HG03103 (cell line): Measurements from ENCODE around the gene HK2.

Experiments
- ATAC-seq: cut with Tn5 transposase; IDR thresholded peaks from one replicate; pipeline ENCODE4 v1.9.1; 2021; ENCODE audit warnings: low read depth; ENCODE audit not compliant: unreplicated experiment

Gene HK2

GRCh38 chr2:74856599-74856998, 22.7 kb downstream of the HK2 start:
- ATAC-seq: no peak

GRCh38 chr2:74857215-74857614, 23.3 kb downstream of the HK2 start:
- no peak for ATAC-seq

DNA sequence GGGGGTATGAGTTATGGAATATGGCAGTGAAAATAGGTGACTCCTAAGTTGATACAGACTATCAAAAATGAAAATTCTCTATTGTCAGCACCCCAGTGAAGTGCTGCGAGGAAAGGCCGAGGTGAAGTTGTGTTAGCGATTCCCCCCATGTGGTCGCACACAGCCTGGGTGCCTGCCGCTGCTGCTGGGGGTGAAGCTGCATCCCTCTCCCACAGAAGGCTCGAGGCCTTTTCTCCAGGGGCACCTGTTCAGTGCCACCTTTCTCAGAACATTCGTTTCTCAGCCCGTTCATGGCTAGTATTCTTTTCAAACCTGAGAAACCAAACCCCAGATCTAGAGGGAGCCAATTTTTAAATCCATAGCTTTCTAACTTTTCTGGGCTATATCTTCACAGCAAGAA, 23.8 kb downstream of the HK2 start:
- no peak for ATAC-seq

GRCh38 chr2:74858281-74858680, 24.4 kb downstream of the HK2 start:
- ATAC-seq: no peak

GRCh38 chr2:74860079-74860478, 26.2 kb downstream of the HK2 start:
- no peak for ATAC-seq

DNA sequence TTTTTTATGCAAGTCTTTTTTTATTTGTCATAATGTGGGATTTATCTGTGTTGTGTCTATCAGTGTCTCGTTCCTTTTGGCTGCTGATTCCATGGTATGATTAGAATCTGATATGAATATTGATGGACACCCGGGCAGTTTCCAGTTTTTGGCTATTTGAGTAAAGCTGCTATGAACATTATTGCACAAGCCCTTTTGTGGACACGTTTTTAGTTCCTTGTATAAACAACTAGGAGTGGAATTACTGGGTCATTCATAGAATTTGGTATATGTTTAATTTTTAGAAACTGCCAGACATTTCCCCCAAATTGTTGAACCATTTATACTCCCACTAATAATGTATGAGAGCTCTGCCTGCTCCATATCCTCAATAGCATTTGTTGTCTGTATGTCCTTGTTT, 26.6 kb downstream of the HK2 start:
- ATAC-seq: no peak

GRCh38 chr2:74861531-74861930, 27.6 kb downstream of the HK2 start:
- no peak for ATAC-seq

DNA sequence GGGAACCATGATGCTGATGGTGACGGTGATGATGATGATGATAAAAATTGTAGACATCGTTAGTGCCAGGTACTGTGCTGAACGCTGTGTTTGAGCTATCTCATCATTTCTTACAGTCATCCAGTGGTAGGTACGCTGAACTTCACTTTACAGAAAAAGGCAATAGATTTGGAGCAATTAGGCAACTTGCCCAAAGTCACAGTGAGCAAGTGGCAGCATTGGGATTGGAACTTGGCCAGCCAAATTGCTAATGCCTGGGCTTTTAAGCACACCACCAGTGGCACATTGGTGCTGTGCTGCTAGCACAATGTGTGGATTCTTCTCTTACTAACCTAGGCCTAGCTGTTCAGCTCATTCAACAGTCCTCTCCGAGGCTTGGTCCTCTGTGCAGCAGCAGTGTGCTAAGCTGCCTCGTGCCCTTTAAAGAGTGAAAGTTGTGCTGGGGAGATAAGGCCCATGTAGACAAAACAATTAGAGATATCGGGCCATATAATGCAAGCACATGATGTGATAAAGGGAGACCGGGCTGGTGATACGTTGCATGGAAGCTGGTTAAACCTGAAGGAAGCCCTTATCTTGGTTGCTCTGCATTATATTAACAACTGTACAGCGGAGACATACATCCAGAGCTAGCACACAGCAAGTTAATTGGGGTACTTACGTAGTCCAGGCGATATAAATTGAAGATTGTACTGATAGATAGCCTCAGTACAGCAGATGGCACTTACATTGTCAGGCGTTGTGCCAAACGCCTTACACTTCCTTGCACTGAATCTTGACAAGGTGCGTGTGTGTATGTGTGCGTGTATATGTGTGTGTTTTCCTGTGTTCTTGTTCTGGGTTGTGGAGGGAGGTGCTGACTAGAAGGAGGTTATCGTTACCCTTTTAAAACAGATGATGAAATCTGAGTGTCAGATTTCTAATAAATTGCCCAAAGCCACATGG, 28.4 kb downstream of the HK2 start:
- ATAC-seq: no peak

DNA sequence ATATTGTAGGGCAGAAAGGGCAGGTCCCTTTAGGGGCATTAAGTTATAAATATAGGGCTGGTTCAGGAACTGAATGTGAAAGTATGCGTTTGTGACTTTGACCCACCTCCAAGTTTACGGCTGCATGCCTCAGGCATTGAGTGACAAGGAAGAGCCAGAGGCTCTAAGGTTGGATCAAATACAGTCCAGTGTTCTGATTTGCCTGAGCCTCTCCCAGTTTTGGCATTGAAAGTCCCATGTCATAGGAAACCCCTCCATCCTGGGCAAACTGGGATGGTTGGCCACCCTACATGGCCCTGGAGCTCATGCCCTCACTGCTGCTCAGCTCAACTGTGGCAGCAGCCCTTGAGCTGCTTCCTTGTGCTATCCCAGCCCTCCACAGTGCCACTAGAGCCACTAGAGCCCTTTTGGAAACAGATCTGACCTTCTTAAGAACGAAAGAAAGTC, 29.9 kb downstream of the HK2 start:
- ATAC-seq: no peak

- ATAC-seq: no peak
Observed at GRCh38 chr2:74864728-74865722, 31.1 kb downstream of the HK2 start.

DNA sequence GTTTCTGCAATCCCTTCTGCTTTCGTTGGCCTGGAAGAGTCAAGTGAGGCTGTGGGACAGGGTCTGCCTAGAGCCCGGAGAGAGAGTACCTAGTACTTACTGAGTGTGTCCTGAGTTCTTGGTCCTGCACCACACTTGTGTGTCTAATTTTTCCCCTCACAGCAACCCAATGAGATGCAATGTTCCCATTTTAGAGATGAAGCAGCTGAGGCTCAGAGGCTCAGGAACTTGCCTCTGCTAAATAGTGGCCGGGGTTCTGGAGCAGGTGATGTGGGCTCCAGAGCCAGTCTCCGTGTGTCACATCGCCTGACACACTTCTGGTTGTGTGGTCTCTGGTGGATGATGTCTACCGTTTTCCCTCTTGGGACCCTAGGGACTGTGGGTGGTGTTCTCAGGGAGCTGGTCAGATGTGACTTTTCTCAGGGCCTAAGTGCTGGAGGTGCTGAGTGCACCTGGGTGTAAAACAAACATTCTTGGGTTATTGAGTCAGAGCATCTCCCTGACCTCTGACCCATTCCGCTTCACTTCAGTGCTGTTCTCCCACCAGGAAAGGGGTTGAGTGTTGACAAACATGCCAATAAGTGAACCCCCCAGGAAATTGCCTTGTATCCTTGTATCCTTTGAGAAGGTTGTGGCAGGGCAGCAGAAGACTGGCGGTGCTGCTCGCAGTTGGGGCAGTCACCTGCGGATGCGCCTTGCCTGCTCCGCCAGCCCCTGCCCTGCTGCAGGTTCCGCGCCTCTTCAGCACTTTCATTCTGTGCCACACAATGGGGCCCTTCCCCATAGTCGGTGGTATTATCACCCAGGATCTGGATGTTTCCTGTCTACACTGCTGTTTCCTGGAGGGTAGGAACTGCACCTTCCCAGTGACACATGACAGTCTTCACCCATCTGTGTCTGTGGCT, 32.1 kb downstream of the HK2 start:
- no peak for ATAC-seq

DNA sequence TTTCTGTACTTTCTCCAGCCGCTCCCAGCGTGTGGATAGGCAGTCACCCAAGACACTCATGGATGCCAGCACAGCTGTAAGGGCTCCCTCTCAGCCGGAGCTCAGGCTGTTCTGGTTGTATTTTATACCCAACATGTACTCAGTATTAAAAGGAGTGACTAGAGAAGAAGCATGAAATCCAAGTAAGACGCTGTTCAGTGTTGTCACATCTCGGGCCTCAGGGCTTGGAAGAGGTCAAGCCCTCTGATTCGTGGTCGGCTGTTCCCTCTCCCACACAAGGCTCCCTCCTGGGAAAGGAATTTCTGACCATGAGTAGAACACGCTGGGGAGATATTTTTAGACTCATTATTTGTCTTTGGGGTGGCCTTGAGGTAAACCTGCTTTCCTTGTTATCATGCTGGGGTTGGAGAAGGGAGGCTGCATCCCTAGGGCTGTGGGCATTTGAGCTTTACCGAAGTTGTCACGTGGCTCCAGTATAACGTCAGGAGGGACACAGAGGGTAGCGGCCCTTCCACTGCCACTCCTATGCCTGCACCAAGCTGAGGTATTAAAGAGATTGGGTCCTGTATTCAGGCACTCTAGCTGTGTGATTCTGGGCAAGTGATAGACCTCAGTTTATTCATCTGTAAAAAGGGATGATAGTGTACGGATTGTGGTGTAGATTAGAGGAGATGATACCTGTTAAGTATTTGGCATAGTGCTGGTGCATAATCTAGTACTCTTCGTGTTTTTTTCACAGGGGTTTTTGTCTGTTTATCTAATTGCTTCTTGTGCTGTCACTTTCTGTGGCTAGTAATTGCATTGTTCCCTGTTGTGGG, 34.1 kb downstream of the HK2 start:
- ATAC-seq: no peak

GRCh38 chr2:74869517-74869916, 35.6 kb downstream of the HK2 start:
- no peak for ATAC-seq

DNA sequence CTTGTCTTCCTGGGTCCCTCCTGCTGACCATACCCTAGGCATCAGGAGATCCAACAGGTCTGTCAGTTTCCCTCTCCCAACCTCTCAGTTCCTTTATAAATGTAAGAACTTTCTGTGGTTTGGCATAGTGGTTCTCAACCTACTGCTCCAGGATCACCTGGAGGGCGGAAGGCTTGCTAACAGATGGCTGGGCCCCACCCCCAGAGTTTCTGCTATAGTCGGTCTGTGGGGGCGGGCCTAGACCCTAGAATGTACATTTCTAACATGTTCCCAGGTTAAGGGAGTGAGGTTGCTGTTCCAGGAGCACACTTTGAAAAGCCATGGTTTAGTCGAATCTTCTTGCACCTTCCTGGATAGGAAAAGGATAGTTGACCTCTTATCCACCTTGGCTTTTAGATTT, 37.0 kb downstream of the HK2 start:
- no peak for ATAC-seq

GRCh38 chr2:74871414-74871813, 37.5 kb downstream of the HK2 start:
- ATAC-seq: no peak

GRCh38 chr2:74872389-74872836, 38.5 kb downstream of the HK2 start:
- no peak for ATAC-seq

DNA sequence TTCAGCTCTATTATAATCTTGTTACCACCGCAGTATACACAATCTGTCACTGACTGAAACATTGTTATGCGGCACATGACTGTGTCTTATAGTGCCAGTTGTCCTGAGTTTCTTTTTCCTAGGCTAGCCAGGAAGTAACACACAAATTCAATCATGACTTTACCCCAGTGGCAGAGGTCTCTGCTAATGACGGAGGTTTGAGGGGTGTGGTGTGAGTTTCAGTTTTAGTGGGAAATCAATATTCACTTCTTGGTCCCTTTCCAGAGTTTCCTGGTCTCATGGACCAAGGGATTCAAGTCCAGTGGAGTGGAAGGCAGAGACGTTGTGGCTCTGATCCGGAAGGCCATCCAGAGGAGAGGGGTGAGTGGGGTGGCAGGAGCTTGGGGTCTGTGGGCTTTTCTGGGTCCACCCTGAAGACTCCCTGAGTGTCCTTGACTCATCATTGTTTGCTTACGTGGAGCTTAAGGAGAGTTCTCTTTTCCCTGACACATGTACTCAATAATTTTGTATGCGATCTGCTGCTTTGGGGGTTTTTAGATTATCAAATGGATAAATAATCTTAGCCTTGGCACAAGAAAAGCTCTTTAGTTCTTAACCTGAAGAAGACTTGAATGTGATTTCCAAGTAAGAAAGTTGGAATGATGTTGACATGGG, 39.2 kb downstream of the HK2 start:
- no peak for ATAC-seq

GRCh38 chr2:74873678-74874640, 40.0 kb downstream of the HK2 start:
- ATAC-seq: no peak
